Esophagus (tissue), 2 donors: Measurements from ENCODE around the gene BCL2A1. TPM values are rescaled to one million over a fixed set of nuclear protein-coding genes. Genes with fewer than 3 reads are reported as not detected.
"Not testable (repeated sequence)": the region's sequence is repeated elsewhere in the genome, so short reads cannot be mapped to it uniquely, and the experiment has no call there.

Source experiments
- H3K27ac ChIP-seq, 2 donors: one replicate each; pipeline ENCODE4 v1.5.1; 2013; ENCODE audit warnings: low read depth in 2 of 2, mild to moderate bottlenecking in 2 of 2, inconsistent platforms in 1 of 2, low read length in 1 of 2, moderate library complexity in 1 of 2
- H3K27me3 ChIP-seq, 2 donors: one replicate each; pipeline ENCODE4 v1.6.1; 2013; ENCODE audit warnings: low read length in 2 of 2, control low read depth in 1 of 2, mild to moderate bottlenecking in 1 of 2; ENCODE audit not compliant: insufficient read depth in 2 of 2, control insufficient read depth in 1 of 2
- H3K36me3 ChIP-seq, 2 donors: one replicate each; pipeline ENCODE4 v1.6.1; 2013; ENCODE audit warnings: low read length in 1 of 2; ENCODE audit not compliant: control insufficient read depth in 2 of 2, insufficient read depth in 2 of 2
- H3K4me1 ChIP-seq, 2 donors: one replicate each; pipeline ENCODE4 v1.6.1; 2013; ENCODE audit warnings: low read length in 1 of 2; ENCODE audit not compliant: control insufficient read depth in 2 of 2, insufficient read depth in 2 of 2
- H3K4me3 ChIP-seq, 2 donors: one replicate each; pipeline ENCODE4 v1.5.1; 2013; ENCODE audit warnings: low read length in 2 of 2, mild to moderate bottlenecking in 2 of 2, low read depth in 1 of 2, moderate library complexity in 1 of 2
- H3K9me3 ChIP-seq, 2 donors: one replicate each; pipeline ENCODE4 v1.6.1; 2013; ENCODE audit warnings: mild to moderate bottlenecking in 2 of 2, low read depth in 1 of 2, low read length in 1 of 2, moderate library complexity in 1 of 2; ENCODE audit not compliant: control insufficient read depth in 2 of 2, insufficient read depth in 1 of 2
- WGBS, 2 donors: extraction: QIAGEN DNeasy Blood & Tissue Kit; methylation state at CpG; one replicate each; pipeline ENCODE4 v1.1.7; 2013; 5-methylcytosine and 5-hydroxymethylcytosine counted together
- polyA plus RNA-seq, 2 donors: library from polyadenylated mRNA; stranded (reverse); fragments of 200-250 nt; gene quantifications; one replicate each; pipeline ENCODE4 v1.2.3, GENCODE V29; 2013
- donor health status: healthy with polysubstance abuse.
- donor health status: Bipolar disorder and iron deficiency.

BCL2A1 gene
- polyA plus RNA-seq, 2 donors: 0.89 to 1.6 TPM

GRCh38 chr15:79964232-79964805 lies 6.7 kb downstream of the BCL2A1 start:
- Histone ChIP-seq H3K36me3 (no peaks in the 10 kb centered on the region), H3K27ac (no peak overlapping the region), H3K4me1 (no peaks in the 10 kb centered on the region), H3K9me3 (no peaks in the 10 kb centered on the region), H3K27me3 (no peaks in the 10 kb centered on the region), H3K4me3 (no peak overlapping the region)
- WGBS, 2 donors: 86 to 88% methylated on average over 6 of the region's 6 CpGs

- H3K4me3 ChIP-seq, H3K36me3 ChIP-seq, H3K27ac ChIP-seq, H3K4me1 ChIP-seq, H3K27me3 ChIP-seq, H3K9me3 ChIP-seq: not testable (repeated sequence)
- WGBS, 2 donors: 94 to 96% methylated on average over 11 of the region's 11 CpGs
These were observed 8.1 kb downstream of the BCL2A1 start for GRCh38 chr15:79962921-79963320.

- no peaks in the 10 kb centered on the region for H3K9me3 ChIP-seq
- no peaks in the 10 kb centered on the region for H3K4me1 ChIP-seq
- H3K27me3 ChIP-seq: no peaks in the 10 kb centered on the region
- H3K27ac ChIP-seq: no peak overlapping the region
- no peak overlapping the region for H3K4me3 ChIP-seq
- WGBS, 2 donors: 83 to 86% methylated on average over 6 of the region's 6 CpGs
- no peaks in the 10 kb centered on the region for H3K36me3 ChIP-seq
These were observed 8.8 kb downstream of the BCL2A1 start for GRCh38 chr15:79962178-79962577.

GRCh38 chr15:79960502-79961212 lies 10.3 kb downstream of the BCL2A1 start:
- no peaks in the 10 kb centered on the region for H3K9me3 ChIP-seq
- H3K4me1 ChIP-seq: no peaks in the 10 kb centered on the region
- H3K27ac ChIP-seq: no peak overlapping the region
- no peaks in the 10 kb centered on the region for H3K36me3 ChIP-seq
- no peaks in the 10 kb centered on the region for H3K27me3 ChIP-seq
- H3K4me3 ChIP-seq: no peak overlapping the region
- WGBS, 2 donors: 78 to 80% methylated on average over 10 of the region's 10 CpGs

GRCh38 chr15:79957741-79958140 lies 13.3 kb downstream of the BCL2A1 start:
- H3K36me3 ChIP-seq: no peaks in the 10 kb centered on the region
- no peak overlapping the region for H3K4me3 ChIP-seq
- no peaks in the 10 kb centered on the region for H3K9me3 ChIP-seq
- no peak overlapping the region for H3K27ac ChIP-seq
- H3K4me1 ChIP-seq: no peaks in the 10 kb centered on the region
- H3K27me3 ChIP-seq: no peaks in the 10 kb centered on the region

- H3K36me3 ChIP-seq: no peaks in the 10 kb centered on the region
- no peaks in the 10 kb centered on the region for H3K9me3 ChIP-seq
- no peak overlapping the region for H3K27ac ChIP-seq
- 54 to 68% methylated on average over 4 of the region's 4 CpGs for WGBS, 2 donors
- no peaks in the 10 kb centered on the region for H3K4me1 ChIP-seq
- H3K4me3 ChIP-seq: no peak overlapping the region
- H3K27me3 ChIP-seq: no peaks in the 10 kb centered on the region
These were observed 14.5 kb downstream of the BCL2A1 start for GRCh38 chr15:79956354-79956939.

- H3K36me3 ChIP-seq: no peaks in the 10 kb centered on the region
- no peaks in the 10 kb centered on the region for H3K9me3 ChIP-seq
- no peaks in the 10 kb centered on the region for H3K27me3 ChIP-seq
- H3K4me1 ChIP-seq: no peaks in the 10 kb centered on the region
- no peak overlapping the region for H3K27ac ChIP-seq
- no peak overlapping the region for H3K4me3 ChIP-seq
- WGBS, 2 donors: 82 to 84% methylated on average over 2 of the region's 2 CpGs
These were observed 16.3 kb downstream of the BCL2A1 start for GRCh38 chr15:79954661-79955060.

GRCh38 chr15:79953951-79954444 lies 17.0 kb downstream of the BCL2A1 start:
- H3K4me1 ChIP-seq: no peaks in the 10 kb centered on the region
- 55 to 62% methylated on average over 1 of the region's 1 CpG for WGBS, 2 donors
- no peak overlapping the region for H3K4me3 ChIP-seq
- no peaks in the 10 kb centered on the region for H3K27me3 ChIP-seq
- H3K27ac ChIP-seq: no peak overlapping the region
- H3K9me3 ChIP-seq: no peaks in the 10 kb centered on the region
- no peaks in the 10 kb centered on the region for H3K36me3 ChIP-seq

GRCh38 chr15:79952329-79952728 lies 18.7 kb downstream of the BCL2A1 start:
- Histone ChIP-seq H3K9me3 (no peaks in the 10 kb centered on the region), H3K36me3 (no peaks in the 10 kb centered on the region), H3K4me3 (no peak overlapping the region), H3K27ac (no peak overlapping the region), H3K4me1 (no peaks in the 10 kb centered on the region), H3K27me3 (no peaks in the 10 kb centered on the region)
- WGBS, 2 donors: 79 to 88% methylated on average over 2 of the region's 2 CpGs

- H3K36me3 ChIP-seq: no peaks in the 10 kb centered on the region
- WGBS, 2 donors: 84 to 85% methylated on average over 2 of the region's 2 CpGs
- H3K9me3 ChIP-seq: no peaks in the 10 kb centered on the region
- H3K4me3 ChIP-seq: no peak overlapping the region
- no peaks in the 10 kb centered on the region for H3K4me1 ChIP-seq
- no peaks in the 10 kb centered on the region for H3K27me3 ChIP-seq
- no peak overlapping the region for H3K27ac ChIP-seq
These were observed 20.7 kb downstream of the BCL2A1 start for GRCh38 chr15:79950247-79950646.
